K562 (cell line): ENCODE measurements around the gene TRIM38. TPM values are rescaled to one million over a fixed set of nuclear protein-coding genes. Genes with fewer than 3 reads are reported as not detected.

Experiments used
- BRD4 ChIP-seq: fragments of 200-600 bp; sonication (generic); IDR thresholded peaks from 2 replicates; pipeline ENCODE4 v1.6.1; 2017; ENCODE audit warnings: inconsistent platforms
- CCAR2 ChIP-seq: fragments of 200-400 bp; formaldehyde crosslinking; IDR thresholded peaks from 2 replicates; pipeline ENCODE4 v1.6.1; 2017; ENCODE audit warnings: mild to moderate bottlenecking, low read depth, low read length
- CREB3 ChIP-seq: fragments of 450-650 bp; conservative IDR thresholded peaks from 2 replicates; pipeline ENCODE4 v1.6.1; 2016; ENCODE audit warnings: missing genetic modification characterization, low read depth, mild to moderate bottlenecking, missing compliant biosample characterization, moderate library complexity
- EHMT2 ChIP-seq: fragments of 450-650 bp; IDR thresholded peaks from 2 replicates; pipeline ENCODE4 v1.6.1; 2018; ENCODE audit warnings: antibody characterized with exemption
- HMG20A ChIP-seq: fragments of 450-650 bp; formaldehyde crosslinking; conservative IDR thresholded peaks from 2 replicates; pipeline ENCODE4 v1.4.0; 2020; ENCODE audit warnings: mild to moderate bottlenecking, mixed read lengths
- HMG20B ChIP-seq: fragments of 250-450 bp; sonication (Bioruptor Pico); IDR thresholded peaks from 2 replicates; pipeline ENCODE4 v1.5.0; 2021; ENCODE audit warnings: mild to moderate bottlenecking
- HMGN3 ChIP-seq: IDR thresholded peaks from 2 replicates; pipeline ENCODE4 v1.6.1; 2011; ENCODE audit warnings: borderline replicate concordance, low read depth, mild to moderate bottlenecking, mixed read lengths, low read length; ENCODE audit not compliant: insufficient read length; ENCODE audit errors: extremely low read depth
- HNRNPLL ChIP-seq: fragments of 200-400 bp; formaldehyde crosslinking; IDR thresholded peaks from 2 replicates; pipeline ENCODE4 v1.6.1; 2017; ENCODE audit warnings: low read length, low read depth, mild to moderate bottlenecking; ENCODE audit not compliant: poor library complexity, severe bottlenecking
- ILK ChIP-seq: fragments of 450-650 bp; IDR thresholded peaks from 2 replicates; pipeline ENCODE4 v1.6.1; 2016; ENCODE audit warnings: missing genetic modification characterization, low read depth, mild to moderate bottlenecking, missing compliant biosample characterization, moderate library complexity, borderline replicate concordance
- IRF9 ChIP-seq: fragments of 450-650 bp; IDR thresholded peaks from 2 replicates; pipeline ENCODE4 v1.6.1; 2016; ENCODE audit warnings: missing biosample characterization, missing genetic modification characterization
- KDM5B ChIP-seq: fragments of 200-600 bp; sonication (generic); IDR thresholded peaks from 2 replicates; pipeline ENCODE4 v1.6.1; 2012; ENCODE audit warnings: low read depth, mild to moderate bottlenecking, moderate library complexity, low read length, control low read depth, inconsistent platforms; ENCODE audit not compliant: insufficient replicate concordance
- L3MBTL2 ChIP-seq: fragments of 450-650 bp; IDR thresholded peaks from 2 replicates; pipeline ENCODE4 v1.6.1; 2016; ENCODE audit warnings: mild to moderate bottlenecking, moderate library complexity
- PHF20 ChIP-seq: fragments of 450-650 bp; IDR thresholded peaks from 2 replicates; pipeline ENCODE4 v1.6.1; 2018; ENCODE audit not compliant: partially characterized antibody
- PRMT5 ChIP-seq: sonication (generic); formaldehyde crosslinking; IDR thresholded peaks from 2 replicates; pipeline ENCODE4 v1.5.0; 2020; ENCODE audit warnings: missing genetic modification reagents
- SIX5 ChIP-seq, 2 experiments: IDR thresholded peaks; 2 replicates each; pipeline ENCODE4 v1.6.1; 2011; ENCODE audit warnings: low read length in 2 of 2, borderline replicate concordance in 1 of 2, low read depth in 1 of 2, mild to moderate bottlenecking in 1 of 2, moderate library complexity in 1 of 2; ENCODE audit not compliant: insufficient read depth in 1 of 2
- SMAD2 ChIP-seq: fragments of 150-350 bp; IDR thresholded peaks from 2 replicates; pipeline ENCODE4 v1.6.1; 2014; ENCODE audit warnings: low read depth, mild to moderate bottlenecking, low read length
- SRSF1 ChIP-seq: fragments of 200-400 bp; formaldehyde crosslinking; IDR thresholded peaks from 2 replicates; pipeline ENCODE4 v1.6.1; 2017; ENCODE audit warnings: mild to moderate bottlenecking, low read depth, low read length, moderate library complexity
- TAF9B ChIP-seq: fragments of 450-650 bp; IDR thresholded peaks from 2 replicates; pipeline ENCODE4 v1.6.1; 2018; ENCODE audit warnings: mild to moderate bottlenecking; ENCODE audit not compliant: partially characterized antibody
- TCF15 ChIP-seq: fragments of 250-450 bp; sonication (Bioruptor Pico); IDR thresholded peaks from 2 replicates; pipeline ENCODE4 v1.8.0; 2022; ENCODE audit warnings: moderate library complexity, mild to moderate bottlenecking, inconsistent platforms
- ZFX ChIP-seq: sonication (generic); formaldehyde crosslinking; IDR thresholded peaks from 2 replicates; pipeline ENCODE4 v1.8.0; 2022; ENCODE audit warnings: mild to moderate bottlenecking, missing genetic modification reagents, moderate library complexity
- ZNF197 ChIP-seq: fragments of 200-800 bp; sonication (Bioruptor generic); IDR thresholded peaks from 2 replicates; pipeline ENCODE4 v1.6.1; 2016; ENCODE audit warnings: low read depth, missing genetic modification characterization, missing compliant biosample characterization
- ZNF274 ChIP-seq: IDR thresholded peaks from 2 replicates; pipeline ENCODE4 v1.6.1; 2011; ENCODE audit warnings: low read depth, mild to moderate bottlenecking, low read length, moderate library complexity, borderline replicate concordance
- ZNF449 ChIP-seq: fragments of 250-450 bp; sonication (Bioruptor Pico); IDR thresholded peaks from 2 replicates; pipeline ENCODE4 v1.8.0; 2022; ENCODE audit warnings: moderate library complexity, mild to moderate bottlenecking, inconsistent platforms
- ZNF561 ChIP-seq: fragments of 450-650 bp; formaldehyde crosslinking; conservative IDR thresholded peaks from 2 replicates; pipeline ENCODE4 v1.4.0; 2020; ENCODE audit warnings: mild to moderate bottlenecking, moderate library complexity
- ZNF583 ChIP-seq: fragments of 250-450 bp; sonication (Bioruptor Pico); IDR thresholded peaks from 2 replicates; pipeline ENCODE4 v1.4.0; 2020
- polyA plus RNA-seq, 8 experiments: library from polyadenylated mRNA; depleted of rRNA in 4 of 8; stranded (reverse) in 5 of 8; unstranded in 3 of 8; fragments of >200 nt; fragmentation: Nextera tagmentation in 2 of 8; fragmentation: Illumina TruSeq in 1 of 8; extraction: Ambion mirVana in 2 of 8; extraction: Trizol in 1 of 8; gene quantifications; 2 replicates each; pipeline versions ENCODE4 v1.2.1 to v1.2.3, GENCODE V29; 2011 to 2014; ENCODE audit warnings: inconsistent platforms in 1 of 8, missing spikeins in 1 of 8
- total RNA-seq, 7 experiments: library from RNA; depleted of rRNA in 6 of 7; stranded (reverse); fragments of >200 nt in 6 of 7; fragmentation: Illumina TruSeq in 2 of 7; extraction: Trizol in 2 of 7; gene quantifications; 2 replicates each; pipeline versions ENCODE4 v1.2.1 to v1.2.3, GENCODE V29; 2011 to 2021; ENCODE audit warnings: low replicate concordance in 1 of 7

Gene TRIM38
- total and polyA plus RNA-seq, 9 of the 15 experiments (the other 6 are each of a cell fraction or from before 2014, with no cell fraction given) = 1.7 to 6.7 (median 6.3) TPM

- TF ChIP-seq ZNF561 (CRISPR knock-in tag) (no peak), PRMT5 (CRISPR knock-in tag) (no peak), ZFX (CRISPR knock-in tag) (no peak), CREB3 (tag) (peak; percentile 75), BRD4 (0 out of 2 replicates have a peak, but pooled peaks have one; percentile 55), ZNF449 (0 out of 2 replicates have a peak, but pooled peaks have one; percentile 30), ZNF197 (CRISPR knock-in tag) (no peak), KDM5B (peak; percentile 36), HNRNPLL (no peak), ZNF274 (no peak), L3MBTL2 (no peak), PHF20 (no peak), ZNF583 (CRISPR knock-in tag) (peak; percentile 52; the same call in 1 of the 2 replicates), HMG20B (CRISPR knock-in tag) (no peak), HMG20A (CRISPR knock-in tag) (no peak), TAF9B (no peak), TCF15 (CRISPR knock-in tag) (no peak), CCAR2 (no peak), IRF9 (tag) (no peak), HMGN3 (no peak), ILK (tag) (no peak), SIX5 (IDR thresholded peaks at IDR 0.05; ENCODE audit: borderline replicate concordance in 1 of 2, insufficient read depth in 1 of 2, low read depth in 1 of 2, low read length in 2 of 2) (no peak), SMAD2 (no peak), SRSF1 (no peak), EHMT2 (no peak)
Observed at GRCh38 chr6:26028746-26029569, 66.4 kb downstream of the TRIM38 start (continued).
